Effector memory CD4-positive, alpha-beta T cell (primary cell): ENCODE results near the gene ZNF280D.

ENCODE experiments used
- DNase-seq, 3 donors: peaks; one replicate each; pipeline ENCODE4 v3.0.0-alpha.2; 2020
- H3K27ac ChIP-seq: 2 replicates; pipeline ENCODE4 v1.7.0; 2013; ENCODE audit warnings: mild to moderate bottlenecking, low read length, moderate library complexity; ENCODE audit not compliant: insufficient read depth, poor library complexity, severe bottlenecking
- H3K27me3 ChIP-seq: replicated peaks from 2 replicates; pipeline ENCODE4 v1.7.0; 2013; ENCODE audit warnings: mild to moderate bottlenecking, low read length; ENCODE audit not compliant: insufficient read depth, control insufficient read depth, poor library complexity, severe bottlenecking
- H3K36me3 ChIP-seq: 2 replicates; pipeline ENCODE4 v1.7.0; 2013; ENCODE audit warnings: mild to moderate bottlenecking, low read length, moderate library complexity; ENCODE audit not compliant: control insufficient read depth, insufficient read depth
- H3K4me1 ChIP-seq: 2 replicates; pipeline ENCODE4 v1.7.0; 2013; ENCODE audit warnings: low read length, mild to moderate bottlenecking; ENCODE audit not compliant: control insufficient read depth, insufficient read depth, poor library complexity, severe bottlenecking
- H3K4me3 ChIP-seq: 2 replicates; pipeline ENCODE4 v1.7.0; 2013; ENCODE audit warnings: low read length, low read depth, mild to moderate bottlenecking; ENCODE audit not compliant: insufficient read depth, poor library complexity, severe bottlenecking
- H3K9me3 ChIP-seq: 2 replicates; pipeline ENCODE4 v1.7.0; 2013; ENCODE audit warnings: mild to moderate bottlenecking, low read length, moderate library complexity; ENCODE audit not compliant: control insufficient read depth

The ZNF280D gene

GRCh38 chr15:56736308-56736707 lies 3.0 kb upstream of the ZNF280D start:
- Histone ChIP-seq H3K27ac (no peak overlapping the region), H3K9me3 (no peaks in the 10 kb centered on the region), H3K4me3 (no peak overlapping the region), H3K36me3 (no peaks in the 10 kb centered on the region), H3K4me1 (peaks cover 19% of the 10 kb centered on the region), H3K27me3 (no peaks in the 10 kb centered on the region)
- no peak for DNase-seq

GRCh38 chr15:56735589-56735988 lies 2.3 kb upstream of the ZNF280D start:
- Histone ChIP-seq H3K27me3 (no peaks in the 10 kb centered on the region), H3K9me3 (no peaks in the 10 kb centered on the region), H3K4me3 (no peak overlapping the region), H3K27ac (no peak overlapping the region), H3K36me3 (no peaks in the 10 kb centered on the region), H3K4me1 (peaks cover 19% of the 10 kb centered on the region)
- DNase-seq, result no peak

- no peaks in the 10 kb centered on the region for H3K27me3 ChIP-seq
- H3K9me3 ChIP-seq, result no peaks in the 10 kb centered on the region
- H3K4me1 ChIP-seq, result peaks cover 19% of the 10 kb centered on the region
- H3K27ac ChIP-seq, result no peak overlapping the region
- DNase-seq, result no peak
- H3K4me3 ChIP-seq, result peak overlapping the region; percentile 58
- H3K36me3 ChIP-seq, result no peaks in the 10 kb centered on the region
Measured at GRCh38 chr15:56734013-56734635, 815 bp upstream of the ZNF280D start.

- H3K4me3 ChIP-seq, result peak overlapping the region; percentile 58
- H3K27ac ChIP-seq, result peak overlapping the region; percentile 69
- no peak for DNase-seq
- H3K4me1 ChIP-seq, result peaks cover 19% of the 10 kb centered on the region
- H3K27me3 ChIP-seq, result no peaks in the 10 kb centered on the region
- H3K9me3 ChIP-seq, result no peaks in the 10 kb centered on the region
- H3K36me3 ChIP-seq, result no peaks in the 10 kb centered on the region
Measured at GRCh38 chr15:56732886-56733135, 498 bp downstream of the ZNF280D start.

GRCh38 chr15:56732135-56732885 lies 999 bp downstream of the ZNF280D start:
- Histone ChIP-seq H3K4me3 (peak overlapping the region; percentile 58), H3K36me3 (no peaks in the 10 kb centered on the region), H3K4me1 (peaks cover 19% of the 10 kb centered on the region), H3K9me3 (no peaks in the 10 kb centered on the region), H3K27me3 (no peaks in the 10 kb centered on the region), H3K27ac (peak overlapping the region; percentile 69)
- DNase-seq, result no peak

GRCh38 chr15:56731548-56731947 lies 1.8 kb downstream of the ZNF280D start:
- no peak overlapping the region for H3K27ac ChIP-seq

GRCh38 chr15:56729561-56729960 lies 3.7 kb downstream of the ZNF280D start:
- Histone ChIP-seq H3K27ac (no peak overlapping the region), H3K27me3 (no peaks in the 10 kb centered on the region), H3K4me3 (no peak overlapping the region), H3K36me3 (no peaks in the 10 kb centered on the region), H3K9me3 (no peaks in the 10 kb centered on the region), H3K4me1 (peaks cover 19% of the 10 kb centered on the region)
- DNase-seq, result no peak

More at GRCh38 chr15:56731548-56731947, 1.8 kb downstream of the ZNF280D start:
- no peak for DNase-seq
- H3K36me3 ChIP-seq, result no peaks in the 10 kb centered on the region
- no peaks in the 10 kb centered on the region for H3K27me3 ChIP-seq
- no peak overlapping the region for H3K4me3 ChIP-seq
- peaks cover 19% of the 10 kb centered on the region for H3K4me1 ChIP-seq
- no peaks in the 10 kb centered on the region for H3K9me3 ChIP-seq

- Histone ChIP-seq H3K4me3 (no peak overlapping the region), H3K4me1 (no peaks in the 10 kb centered on the region), H3K27ac (no peak overlapping the region), H3K36me3 (no peaks in the 10 kb centered on the region), H3K27me3 (no peaks in the 10 kb centered on the region), H3K9me3 (no peaks in the 10 kb centered on the region)
- DNase-seq, result no peak
Measured at GRCh38 chr15:56725386-56725785, 7.9 kb downstream of the ZNF280D start.

- Histone ChIP-seq H3K4me1 (no peaks in the 10 kb centered on the region), H3K9me3 (no peaks in the 10 kb centered on the region), H3K4me3 (no peak overlapping the region), H3K27me3 (no peaks in the 10 kb centered on the region), H3K36me3 (no peaks in the 10 kb centered on the region), H3K27ac (no peak overlapping the region)
- DNase-seq, result no peak
Measured at GRCh38 chr15:56724232-56724631, 9.1 kb downstream of the ZNF280D start.

GRCh38 chr15:56723787-56724186 lies 9.5 kb downstream of the ZNF280D start:
- no peaks in the 10 kb centered on the region for H3K27me3 ChIP-seq
- H3K27ac ChIP-seq, result no peak overlapping the region
- no peaks in the 10 kb centered on the region for H3K9me3 ChIP-seq
- no peaks in the 10 kb centered on the region for H3K36me3 ChIP-seq
- H3K4me1 ChIP-seq, result no peaks in the 10 kb centered on the region
- no peak for DNase-seq
- H3K4me3 ChIP-seq, result no peak overlapping the region
